Measurements from ENCODE around the gene LMTK2.

LMTK2 gene

GRCh38 chr7:98212532-98213041, 105.9 kb downstream of the LMTK2 start:
- Histone ChIP-seq H3K4me3 (ENCODE audit: low read depth, low read length) (no peak overlapping the region), H3K36me3 (peaks cover 11% of the 10 kb centered on the region), H3K27ac (no peak overlapping the region), H3K9me3 (ENCODE audit: severe bottlenecking) (no peaks in the 10 kb centered on the region), H3K27me3 (ENCODE audit: insufficient read depth, low read depth, severe bottlenecking) (no peaks in the 10 kb centered on the region)
- TF ChIP-seq CTCF (IDR thresholded peaks at IDR 0.05; ENCODE audit: low read depth, low read length) = no peak
- DNase-seq = no peak

GRCh38 chr7:98213296-98213887, 106.7 kb downstream of the LMTK2 start:
- no peaks in the 10 kb centered on the region for H3K27me3 ChIP-seq (ENCODE audit: insufficient read depth, low read depth, severe bottlenecking)
- DNase-seq = no peak
- H3K27ac ChIP-seq = no peak overlapping the region
- no peak overlapping the region for H3K4me3 ChIP-seq (ENCODE audit: low read depth, low read length)
- H3K9me3 ChIP-seq (ENCODE audit: severe bottlenecking) = no peaks in the 10 kb centered on the region
- H3K36me3 ChIP-seq = peaks cover 13% of the 10 kb centered on the region
- no peak for TF ChIP-seq CTCF (IDR thresholded peaks at IDR 0.05; ENCODE audit: low read depth, low read length)

GRCh38 chr7:98213888-98214810, 107.5 kb downstream of the LMTK2 start:
- DNase-seq = peak; percentile 8
- Histone ChIP-seq H3K9me3 (ENCODE audit: severe bottlenecking) (no peaks in the 10 kb centered on the region), H3K36me3 (peaks cover 13% of the 10 kb centered on the region), H3K27me3 (ENCODE audit: insufficient read depth, low read depth, severe bottlenecking) (no peaks in the 10 kb centered on the region), H3K4me3 (ENCODE audit: low read depth, low read length) (no peak overlapping the region), H3K27ac (no peak overlapping the region)
- no peak for TF ChIP-seq CTCF (IDR thresholded peaks at IDR 0.05; ENCODE audit: low read depth, low read length)

GRCh38 chr7:98214811-98215321, 108.2 kb downstream of the LMTK2 start:
- no peak overlapping the region for H3K27ac ChIP-seq
- no peaks in the 10 kb centered on the region for H3K27me3 ChIP-seq (ENCODE audit: insufficient read depth, low read depth, severe bottlenecking)
- DNase-seq = peak; percentile 13
- H3K36me3 ChIP-seq = peaks cover 13% of the 10 kb centered on the region
- no peak for TF ChIP-seq CTCF (IDR thresholded peaks at IDR 0.05; ENCODE audit: low read depth, low read length)
- H3K9me3 ChIP-seq (ENCODE audit: severe bottlenecking) = no peaks in the 10 kb centered on the region
- no peak overlapping the region for H3K4me3 ChIP-seq (ENCODE audit: low read depth, low read length)

GRCh38 chr7:98215561-98216495, 109.2 kb downstream of the LMTK2 start:
- TF ChIP-seq CTCF (IDR thresholded peaks at IDR 0.05; ENCODE audit: low read depth, low read length) = no peak
- H3K9me3 ChIP-seq (ENCODE audit: severe bottlenecking) = no peaks in the 10 kb centered on the region
- H3K36me3 ChIP-seq = peaks cover 16% of the 10 kb centered on the region
- no peaks in the 10 kb centered on the region for H3K27me3 ChIP-seq (ENCODE audit: insufficient read depth, low read depth, severe bottlenecking)
- H3K4me3 ChIP-seq (ENCODE audit: low read depth, low read length) = no peak overlapping the region
- H3K27ac ChIP-seq = no peak overlapping the region
- no peak for DNase-seq

Measured in WERI-Rb-1 (cell line).